GM12878 (cell line): ENCODE data around the gene FAAP100. TPM values are rescaled to one million over a fixed set of nuclear protein-coding genes. Genes with fewer than 3 reads are reported as not detected.

Experiments
- ATAC-seq: fragments of 200-7000 bp; cut with Tn5 transposase; 3 replicates; pipeline ENCODE4 v1.9.1; 2020; ENCODE audit warnings: mild to moderate bottlenecking, moderate library complexity
- BruUV-seq: library from RNA; stranded (reverse); fragments of 400-500 nt; replicated peaks from 2 replicates; lab custom pipeline; 2021; lab: Mats Ljungman, UMichigan
- CTCF ChIA-PET: fragments of 300-600 bp; sonication (Branson Sonifier 250); formaldehyde crosslinking; extraction: SDS; loops from one replicate; lab custom pipeline; 2021; ENCODE audit warnings: inconsistent platforms; lab: Yijun Ruan, JAX
- POLR2A ChIA-PET: fragments of 350-600 bp; formaldehyde crosslinking; extraction: SDS; loops from one replicate; lab custom pipeline; 2021; ENCODE audit warnings: inconsistent platforms; lab: Charles Lee
- RAD21 ChIA-PET: fragments of 300-600 bp; sonication (Branson Sonifier 250); formaldehyde crosslinking; loops from one replicate; lab custom pipeline; 2023; ENCODE audit warnings: antibody characterized with exemption; ENCODE audit not compliant: unreplicated experiment; lab: Charles Lee
- SMC1A ChIA-PET: fragments of 300-600 bp; sonication (Branson Sonifier 250); formaldehyde crosslinking; loops from one replicate; lab custom pipeline; 2023; ENCODE audit not compliant: unreplicated experiment, uncharacterized antibody; lab: Charles Lee
- DNase-seq: peaks from one replicate; pipeline ENCODE4 v3.0.0-alpha.2; 2011; ENCODE audit warnings: low read depth, low spot score
- FAIRE-seq: peaks from 3 replicates; lab custom pipeline; 2011; peaks lifted over from hg19 to GRCh38; lab: Jason Lieb, UNC
- H2AFZ ChIP-seq: 2 replicates; pipeline ENCODE4 v1.6.0; 2011; ENCODE audit warnings: low read depth, low read length, control low read depth; ENCODE audit not compliant: control insufficient read depth
- H3K27ac ChIP-seq: 2 replicates; pipeline ENCODE4 v1.5.1; 2011; ENCODE audit warnings: control low read depth; ENCODE audit not compliant: control insufficient read depth, insufficient read depth
- H3K27me3 ChIP-seq, 2 experiments: replicated peaks in 1 of 2; 2 replicates each; pipeline versions ENCODE4 v1.6.0 to v1.6.1; 2011; ENCODE audit warnings: low read length in 1 of 2; ENCODE audit not compliant: control insufficient read depth in 2 of 2, insufficient read depth in 2 of 2
- H3K36me3 ChIP-seq, 2 experiments: 2 replicates each; pipeline ENCODE4 v1.5.1; 2011; ENCODE audit warnings: low read length in 1 of 2; ENCODE audit not compliant: control insufficient read depth in 2 of 2, insufficient read depth in 2 of 2
- H3K4me1 ChIP-seq: 2 replicates; pipeline ENCODE4 v1.6.1; 2011; ENCODE audit warnings: mild to moderate bottlenecking, low read length, moderate library complexity, mixed read lengths; ENCODE audit not compliant: control insufficient read depth, insufficient read depth
- H3K4me2 ChIP-seq: 2 replicates; pipeline ENCODE4 v1.6.0; 2011; ENCODE audit warnings: control low read depth; ENCODE audit not compliant: control insufficient read depth, insufficient read depth
- H3K4me3 ChIP-seq: fragments of 200-600 bp; sonication (generic); 2 replicates; pipeline ENCODE4 v1.5.1; 2016
- H3K79me2 ChIP-seq: 2 replicates; pipeline ENCODE4 v1.6.0; 2011; ENCODE audit warnings: low read length; ENCODE audit not compliant: control insufficient read depth, insufficient read depth
- H3K9ac ChIP-seq: 2 replicates; pipeline ENCODE4 v1.8.0; 2011; ENCODE audit warnings: low read length, control low read depth, mixed read lengths; ENCODE audit not compliant: control insufficient read depth, insufficient read depth
- H3K9me3 ChIP-seq: replicated peaks from 3 replicates; pipeline ENCODE4 v1.5.1; 2011; ENCODE audit warnings: mild to moderate bottlenecking, low read length; ENCODE audit not compliant: control insufficient read depth, insufficient read depth
- H4K20me1 ChIP-seq: 2 replicates; pipeline ENCODE4 v1.6.0; 2011; ENCODE audit not compliant: control insufficient read depth, insufficient read depth
- IRF5 ChIP-seq: fragments of 450-650 bp; IDR thresholded peaks from 2 replicates; pipeline ENCODE4 v1.6.1; 2017; ENCODE audit warnings: borderline replicate concordance
- KDM1A ChIP-seq: fragments of 200-600 bp; sonication (generic); IDR thresholded peaks from 2 replicates; pipeline ENCODE4 v1.6.1; 2016; ENCODE audit warnings: borderline replicate concordance
- POLR2A ChIP-seq: IDR thresholded peaks from 2 replicates; pipeline ENCODE4 v1.6.1; 2011; ENCODE audit warnings: low read depth, mild to moderate bottlenecking, low read length
- REST ChIP-seq: IDR thresholded peaks from 2 replicates; pipeline ENCODE4 v1.6.1; 2012; ENCODE audit warnings: mild to moderate bottlenecking, low read depth, low read length
- SIN3A ChIP-seq: IDR thresholded peaks from 2 replicates; pipeline ENCODE4 v1.6.1; 2012; ENCODE audit warnings: low read depth, low read length, improper control_type of control experiment
- ZBED1 ChIP-seq: IDR thresholded peaks from 2 replicates; pipeline ENCODE4 v1.6.1; 2016; ENCODE audit warnings: borderline replicate concordance
- in situ Hi-C: fragments of 300-500 bp; cut with MboI; formaldehyde crosslinking; loops from 9 replicates; pipeline ENCODE4 v1.14.3; 2018; ENCODE audit warnings: mixed read lengths
- intact Hi-C: fragments of 100-400 bp; cut with micrococcal nuclease; formaldehyde crosslinking; loops from one replicate; pipeline ENCODE4 v1.14.2; 2022; ENCODE audit not compliant: unreplicated experiment
- polyA plus RNA-seq, 11 experiments: library from polyadenylated mRNA; depleted of rRNA in 4 of 11; unstranded in 6 of 11; stranded (reverse) in 5 of 11; fragments of >200 nt; fragmentation: Nextera tagmentation in 4 of 11; fragmentation: Illumina TruSeq in 1 of 11; extraction: Ambion mirVana in 4 of 11; extraction: Trizol in 1 of 11; gene quantifications; 1 replicate in 1 of 11; 2 replicates in 10 of 11; pipeline versions ENCODE4 v1.2.1 to v1.2.3, GENCODE V29; 2011 to 2016; ENCODE audit warnings: inconsistent platforms in 2 of 11, missing spikeins in 2 of 11, low read depth in 1 of 11
- total RNA-seq, 4 experiments: library from RNA; depleted of rRNA in 3 of 4; stranded (reverse); fragments of >200 nt in 3 of 4; fragmentation: Illumina TruSeq in 1 of 4; extraction: Trizol in 1 of 4; gene quantifications; 2 replicates each; pipeline versions ENCODE4 v1.2.1 to v1.2.3, GENCODE V29; 2013 to 2021
- TF ChIP-seq, protein P1 (sequence below): fragments of 150-350 bp; IDR thresholded peaks from 2 replicates; pipeline ENCODE4 v1.6.1; 2016; ENCODE audit warnings: low read depth, low read length

The FAAP100 gene
- total and polyA plus RNA-seq, 10 of the 15 experiments (the other 5 are each of a cell fraction or from before 2014, with no cell fraction given), result 0.11 to 46.2 (median 17.1) TPM

DNA sequence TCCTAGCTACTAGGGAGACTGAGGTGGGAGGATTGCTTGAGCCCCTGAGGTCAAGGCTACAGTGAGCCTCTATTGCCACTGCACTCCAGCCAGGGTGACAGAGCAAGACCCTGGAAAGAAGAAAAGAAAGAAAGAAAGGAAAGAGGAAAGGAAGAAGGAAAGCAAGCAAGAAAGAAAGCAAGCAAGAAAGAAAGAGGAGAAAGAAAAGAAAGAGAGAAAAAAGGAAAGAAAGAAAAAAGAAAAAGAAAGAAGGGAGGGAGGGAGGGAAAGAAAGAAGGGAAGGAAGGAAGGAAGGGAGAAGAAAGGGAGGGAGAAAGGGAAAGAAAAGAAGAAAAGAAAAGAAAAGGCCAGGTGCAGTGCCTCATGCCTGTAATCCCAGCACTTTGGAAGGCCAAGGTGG, 48.5 kb downstream of the FAAP100 start:
- H3K36me3 ChIP-seq, result no peaks in the 10 kb centered on the region
- no peak overlapping the region for H2AFZ ChIP-seq
- no peak overlapping the region for H3K27ac ChIP-seq
- no peak overlapping the region for H3K4me2 ChIP-seq
- TF ChIP-seq KDM1A (no peak), IRF5 (no peak), SIN3A (no peak), POLR2A (no peak), ZBED1 (no peak), REST (no peak)
- TF ChIP-seq, protein P1, sequence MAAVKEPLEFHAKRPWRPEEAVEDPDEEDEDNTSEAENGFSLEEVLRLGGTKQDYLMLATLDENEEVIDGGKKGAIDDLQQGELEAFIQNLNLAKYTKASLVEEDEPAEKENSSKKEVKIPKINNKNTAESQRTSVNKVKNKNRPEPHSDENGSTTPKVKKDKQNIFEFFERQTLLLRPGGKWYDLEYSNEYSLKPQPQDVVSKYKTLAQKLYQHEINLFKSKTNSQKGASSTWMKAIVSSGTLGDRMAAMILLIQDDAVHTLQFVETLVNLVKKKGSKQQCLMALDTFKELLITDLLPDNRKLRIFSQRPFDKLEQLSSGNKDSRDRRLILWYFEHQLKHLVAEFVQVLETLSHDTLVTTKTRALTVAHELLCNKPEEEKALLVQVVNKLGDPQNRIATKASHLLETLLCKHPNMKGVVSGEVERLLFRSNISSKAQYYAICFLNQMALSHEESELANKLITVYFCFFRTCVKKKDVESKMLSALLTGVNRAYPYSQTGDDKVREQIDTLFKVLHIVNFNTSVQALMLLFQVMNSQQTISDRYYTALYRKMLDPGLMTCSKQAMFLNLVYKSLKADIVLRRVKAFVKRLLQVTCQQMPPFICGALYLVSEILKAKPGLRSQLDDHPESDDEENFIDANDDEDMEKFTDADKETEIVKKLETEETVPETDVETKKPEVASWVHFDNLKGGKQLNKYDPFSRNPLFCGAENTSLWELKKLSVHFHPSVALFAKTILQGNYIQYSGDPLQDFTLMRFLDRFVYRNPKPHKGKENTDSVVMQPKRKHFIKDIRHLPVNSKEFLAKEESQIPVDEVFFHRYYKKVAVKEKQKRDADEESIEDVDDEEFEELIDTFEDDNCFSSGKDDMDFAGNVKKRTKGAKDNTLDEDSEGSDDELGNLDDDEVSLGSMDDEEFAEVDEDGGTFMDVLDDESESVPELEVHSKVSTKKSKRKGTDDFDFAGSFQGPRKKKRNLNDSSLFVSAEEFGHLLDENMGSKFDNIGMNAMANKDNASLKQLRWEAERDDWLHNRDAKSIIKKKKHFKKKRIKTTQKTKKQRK, result no peak
- H4K20me1 ChIP-seq, result 0 out of 2 replicates have a peak, but pooled peaks cover under 1% of the 10 kb centered on the region
- intact Hi-C loops, result no loop called here
- no TSS peak for BruUV-seq
- no peak overlapping the region for H3K4me3 ChIP-seq
- RAD21 ChIA-PET, result no interaction called here
- no peaks in the 10 kb centered on the region for H3K27me3 ChIP-seq
- SMC1A ChIA-PET, result no interaction called here
- FAIRE-seq (no peak), ATAC-seq (no peak), DNase-seq (no peak)
- POLR2A ChIA-PET, result no interaction called here
- no peaks in the 10 kb centered on the region for H3K4me1 ChIP-seq
- CTCF ChIA-PET, result interaction anchor here (1.2 kb wide), 1 partner anchor 9 kb away, joined by 3 read pairs; the partner anchor contains the start of gene ACTG1
- 0 out of 2 replicates have a peak, but pooled peaks cover under 1% of the 10 kb centered on the region for H3K79me2 ChIP-seq
- H3K9ac ChIP-seq, result no peak overlapping the region
- H3K9me3 ChIP-seq, result no peaks in the 10 kb centered on the region
- in situ Hi-C loops, result no loop called here
